ENCODE measurements around the gene DNAJC24.

DNA sequence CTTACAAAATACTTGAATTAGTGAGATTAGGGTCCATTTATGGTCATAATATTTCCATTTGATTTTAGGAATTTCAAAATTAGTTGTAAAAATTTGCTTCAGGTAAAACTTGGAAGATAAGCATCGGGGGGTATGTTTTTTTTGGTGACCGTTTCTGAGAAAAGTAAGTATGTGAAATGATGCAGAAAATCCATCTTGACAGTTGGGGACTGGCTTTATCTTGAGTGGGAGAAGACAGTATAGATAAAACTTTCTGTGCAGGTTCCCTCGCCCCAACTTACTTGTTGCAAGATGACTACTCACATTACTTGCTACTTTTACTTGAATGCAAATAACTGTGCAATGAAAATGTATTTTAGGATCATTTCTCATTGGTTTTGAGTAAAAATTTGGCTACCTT is 49.5 kb downstream of the DNAJC24 start:
- no peak for TF ChIP-seq CTCF (IDR thresholded peaks at IDR 0.05)
- no peak for TF ChIP-seq ZFX (IDR thresholded peaks at IDR 0.05; ENCODE audit: borderline replicate concordance)
